Prostate gland (tissue), 2 donors: ENCODE data around the gene FAM216A.

Source experiments
- CTCF ChIP-seq, 4 experiments: fragments of 200-600 bp in 2 of 4; fragments of 450-650 bp in 2 of 4; sonication (generic) in 2 of 4; IDR thresholded peaks; 1 replicate in 3 of 4; 2 replicates in 1 of 4; pipeline ENCODE4 v1.5.1; 2016 to 2019; ENCODE audit warnings: antibody characterized with exemption in 4 of 4, mild to moderate bottlenecking in 2 of 4, moderate library complexity in 2 of 4
- POLR2A ChIP-seq: fragments of 450-650 bp; IDR thresholded peaks from one replicate; pipeline ENCODE4 v1.6.1; 2016; ENCODE audit warnings: antibody characterized with exemption, mild to moderate bottlenecking
- POLR2AphosphoS5 ChIP-seq: sonication (generic); formaldehyde crosslinking; IDR thresholded peaks from one replicate; pipeline ENCODE4 v1.6.1; 2017; ENCODE audit warnings: antibody characterized with exemption

DNA sequence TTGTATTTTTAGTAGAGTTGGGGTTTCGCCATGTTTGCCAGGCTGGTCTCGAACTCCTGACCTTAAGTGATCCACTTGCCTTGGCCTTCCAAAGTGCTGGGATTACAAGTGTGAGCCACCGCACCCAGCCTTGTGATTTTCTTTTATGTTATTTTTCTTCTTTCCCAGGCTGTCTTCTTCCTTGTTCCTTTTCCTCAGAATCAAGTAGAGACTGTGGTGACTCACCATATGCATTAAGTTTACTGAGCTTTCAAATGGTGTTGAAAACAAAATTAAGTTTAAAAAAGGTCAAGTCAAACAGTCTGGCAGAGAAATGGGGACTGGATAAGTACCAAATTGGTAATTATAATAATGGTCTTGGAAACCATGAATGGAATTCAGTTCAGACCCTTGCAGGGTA is 24.2 kb upstream of the FAM216A start:
- TF ChIP-seq POLR2AphosphoS5, result no peak
- no peak for TF ChIP-seq CTCF (IDR thresholded peaks at IDR 0.05)
- TF ChIP-seq POLR2A, result no peak
